HepG2 (cell line): ENCODE data around the gene STN1. TPM values are rescaled to one million over a fixed set of nuclear protein-coding genes. Genes with fewer than 3 reads are reported as not detected.

Source experiments
- ATAC-seq: fragments of 200-7000 bp; cut with Tn5 transposase; 3 replicates; pipeline ENCODE4 v1.9.1; 2020; ENCODE audit warnings: mild to moderate bottlenecking, moderate library complexity
- BruUV-seq: library from RNA; stranded (reverse); fragments of 400-500 nt; replicated peaks from 2 replicates; lab custom pipeline; 2021; lab: Mats Ljungman, UMichigan
- CTCF ChIA-PET: fragments of 300-600 bp; formaldehyde crosslinking; extraction: SDS; loops from one replicate; lab custom pipeline; 2021; ENCODE audit warnings: low total read pairs, inconsistent platforms, low intra/inter-chr PET ratio; lab: Yijun Ruan, JAX
- POLR2A ChIA-PET: fragments of 350-600 bp; sonication (Branson Sonifier 250); formaldehyde crosslinking; loops from one replicate; lab custom pipeline; 2020; ENCODE audit warnings: antibody characterized with exemption, inconsistent platforms; lab: Yijun Ruan, JAX
- DNase-seq: peaks from one replicate; pipeline ENCODE4 v3.0.0-alpha.2; 2015; ENCODE audit warnings: low spot score
- FAIRE-seq: peaks from 3 replicates; lab custom pipeline; 2011; peaks lifted over from hg19 to GRCh38; lab: Jason Lieb, UNC
- H2AFZ ChIP-seq: one replicate; pipeline ENCODE4 v1.6.1; 2011; ENCODE audit warnings: low read length, inconsistent platforms
- H3K27ac ChIP-seq: fragments of 300-600 bp; 3 replicates; pipeline ENCODE4 v1.8.0; 2011; ENCODE audit warnings: mixed run types, mild to moderate bottlenecking, mixed read lengths, low read length, inconsistent platforms; ENCODE audit not compliant: insufficient read depth; ENCODE audit errors: extremely low read length
- H3K27me3 ChIP-seq, 2 experiments: fragments of 200-600 bp in 1 of 2; 2 replicates in 1 of 2; 3 replicates in 1 of 2; pipeline versions ENCODE4 v1.6.0 to v1.8.0; 2011; ENCODE audit warnings: low read length in 2 of 2, mild to moderate bottlenecking in 2 of 2, moderate library complexity in 2 of 2, inconsistent platforms in 1 of 2; ENCODE audit not compliant: insufficient read depth in 2 of 2, control insufficient read depth in 1 of 2
- H3K36me3 ChIP-seq, 2 experiments: fragments of 200-600 bp in 1 of 2; replicated peaks in 1 of 2; 2 replicates in 1 of 2; 3 replicates in 1 of 2; pipeline versions ENCODE4 v1.5.1 to v1.8.0; 2011; ENCODE audit warnings: low read length in 2 of 2, inconsistent platforms in 1 of 2; ENCODE audit not compliant: insufficient read depth in 2 of 2, control insufficient read depth in 1 of 2
- H3K4me1 ChIP-seq: 2 replicates; pipeline ENCODE4 v1.5.1; 2012; ENCODE audit warnings: low read length, inconsistent platforms; ENCODE audit not compliant: insufficient read depth
- H3K4me2 ChIP-seq: 2 replicates; pipeline ENCODE4 v1.6.0; 2011; ENCODE audit warnings: low read depth, low read length, inconsistent platforms
- H3K4me3 ChIP-seq, 3 experiments: fragments of 200-600 bp in 1 of 3; sonication (generic), shearing (Covaris generic) in 1 of 3; replicated peaks in 1 of 3; 2 replicates each; pipeline ENCODE4 v1.5.1; 2011 to 2016; ENCODE audit warnings: low read length in 3 of 3, inconsistent platforms in 2 of 3, low read depth in 2 of 3, mild to moderate bottlenecking in 2 of 3, control low read depth in 1 of 3, mixed read lengths in 1 of 3; ENCODE audit not compliant: insufficient read depth in 1 of 3
- H3K79me2 ChIP-seq: one replicate; pipeline ENCODE4 v1.6.1; 2011; ENCODE audit warnings: low read length, inconsistent platforms; ENCODE audit not compliant: insufficient read depth
- H3K9ac ChIP-seq: 2 replicates; pipeline ENCODE4 v1.6.0; 2011; ENCODE audit warnings: mild to moderate bottlenecking, low read depth, low read length, inconsistent platforms; ENCODE audit not compliant: insufficient read depth
- H3K9me3 ChIP-seq: 2 replicates; pipeline ENCODE4 v1.5.1; 2012; ENCODE audit warnings: mild to moderate bottlenecking, low read length
- H4K20me1 ChIP-seq: 2 replicates; pipeline ENCODE4 v1.6.0; 2011; ENCODE audit warnings: inconsistent platforms, mild to moderate bottlenecking, low read length, moderate library complexity; ENCODE audit not compliant: insufficient read depth
- GPN1 ChIP-seq: sonication (generic); formaldehyde crosslinking; IDR thresholded peaks from 2 replicates; pipeline ENCODE4 v1.5.1; 2020; ENCODE audit warnings: missing genetic modification reagents, borderline replicate concordance
- JUN ChIP-seq: sonication (generic); formaldehyde crosslinking; IDR thresholded peaks from 2 replicates; pipeline ENCODE4 v1.4.0; 2020; ENCODE audit warnings: mild to moderate bottlenecking, missing genetic modification reagents
- MLLT10 ChIP-seq: sonication (generic); formaldehyde crosslinking; IDR thresholded peaks from 2 replicates; pipeline ENCODE4 v1.4.0; 2020; ENCODE audit warnings: missing genetic modification reagents
- PAWR ChIP-seq: sonication (generic); formaldehyde crosslinking; IDR thresholded peaks from 2 replicates; pipeline ENCODE4 v1.4.0; 2020; ENCODE audit warnings: missing genetic modification reagents, mild to moderate bottlenecking, borderline replicate concordance
- TSC22D2 ChIP-seq: sonication (generic); formaldehyde crosslinking; IDR thresholded peaks from 2 replicates; pipeline ENCODE4 v1.5.1; 2020; ENCODE audit warnings: missing genetic modification reagents, mild to moderate bottlenecking, borderline replicate concordance
- WGBS: methylation state at CpG from one replicate; pipeline ENCODE4 v1.1.6; 2017; ENCODE audit warnings: low lambda C conversion rate; 5-methylcytosine and 5-hydroxymethylcytosine counted together
- in situ Hi-C: cut with HindIII; loops from 2 replicates; pipeline ENCODE4 v1.10.0; 2017; ENCODE audit warnings: low pct_unique_long_range_greater_than_20kb; ENCODE audit not compliant: extremely low pct_ligation_motif_present
- intact Hi-C: fragments of 100-400 bp; cut with micrococcal nuclease; formaldehyde crosslinking; loops from one replicate; pipeline ENCODE4 v1.10.0; 2022; ENCODE audit not compliant: unreplicated experiment
- polyA plus RNA-seq, 8 experiments: library from polyadenylated mRNA; depleted of rRNA in 3 of 8; stranded (reverse) in 7 of 8; unstranded in 1 of 8; fragments of >200 nt; fragmentation: Illumina TruSeq in 4 of 8; extraction: Trizol in 4 of 8; gene quantifications; 2 replicates each; pipeline versions ENCODE4 v1.2.1 to v1.2.3, GENCODE V29; 2011 to 2016; ENCODE audit warnings: low read depth in 4 of 8, missing spikeins in 1 of 8, mixed read lengths in 1 of 8; ENCODE audit not compliant: insufficient read depth in 1 of 8
- total RNA-seq, 5 experiments: library from RNA; depleted of rRNA; stranded (reverse); fragments of >200 nt; fragmentation: Illumina TruSeq; extraction: Trizol; gene quantifications; 2 replicates each; pipeline ENCODE4 v1.2.3, GENCODE V29; 2016; ENCODE audit warnings: low read depth in 1 of 5
- TF ChIP-seq, protein P1 (sequence below): IDR thresholded peaks from 2 replicates; pipeline ENCODE4 v1.6.1; 2016; ENCODE audit warnings: low read depth, control low read depth
- TF ChIP-seq, protein P2 (sequence below): sonication (generic); formaldehyde crosslinking; IDR thresholded peaks from 2 replicates; pipeline ENCODE4 v1.4.0; 2020; ENCODE audit warnings: missing genetic modification reagents
- TF ChIP-seq, protein P3 (sequence below): sonication (generic); formaldehyde crosslinking; conservative IDR thresholded peaks from 2 replicates; pipeline ENCODE4 v1.8.0; 2022; ENCODE audit warnings: mild to moderate bottlenecking, moderate library complexity, missing genetic modification reagents
- TF ChIP-seq, protein P4 (sequence below): sonication (generic); formaldehyde crosslinking; IDR thresholded peaks from 2 replicates; pipeline ENCODE4 v1.4.0; 2020; ENCODE audit warnings: missing genetic modification reagents

The STN1 gene
- total and polyA plus RNA-seq, 2 of the 13 experiments (the other 11 are each of a cell fraction or from before 2014, with no cell fraction given): 17.6 to 22.7 TPM

DNA sequence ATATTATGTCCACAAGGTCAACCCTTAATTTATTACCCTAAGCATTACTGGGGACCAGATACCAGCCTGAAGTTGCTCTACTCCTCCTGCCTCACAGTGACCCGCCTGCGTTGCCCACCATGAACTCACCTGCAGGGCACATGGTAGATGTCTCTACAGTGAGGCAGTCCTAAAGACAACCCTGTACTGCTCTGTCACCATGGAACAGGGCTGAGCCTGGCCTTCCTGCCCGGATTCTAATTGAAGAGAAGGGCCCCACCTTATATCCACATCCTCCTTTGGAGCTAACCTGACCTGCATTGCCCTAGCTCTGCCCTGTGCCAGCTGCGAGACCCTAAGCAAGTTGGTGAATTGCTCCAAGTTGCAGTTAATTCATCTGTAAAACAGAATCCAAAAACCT lies 66.7 kb downstream of the STN1 start:
- H3K79me2 ChIP-seq: peaks cover 85% of the 10 kb centered on the region
- in situ Hi-C loops: no loop called here
- DNase-seq: no peak

DNA sequence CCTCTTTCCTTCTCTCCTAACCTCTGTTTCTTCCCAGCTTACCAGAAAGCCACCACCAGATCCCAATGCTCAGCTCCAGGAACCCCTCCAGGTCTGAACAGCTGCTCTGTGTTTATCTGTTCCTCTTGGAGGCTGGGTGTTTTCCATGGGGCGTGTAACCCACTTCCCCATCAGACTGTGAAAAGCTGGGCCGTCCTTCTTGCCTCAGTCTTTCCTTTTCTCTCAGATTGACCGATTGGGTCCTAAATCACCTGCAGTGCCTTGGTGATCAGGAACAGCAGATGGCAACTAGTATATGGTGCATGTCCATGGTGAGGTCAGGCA lies 67.5 kb downstream of the STN1 start:
- no peak overlapping the region for H3K9ac ChIP-seq
- no peak overlapping the region for H2AFZ ChIP-seq
- H4K20me1 ChIP-seq: peaks cover 51% of the 10 kb centered on the region
- no peak for ATAC-seq
- no peak overlapping the region for H3K27ac ChIP-seq
- no peak overlapping the region for H3K4me3 ChIP-seq
- H3K36me3 ChIP-seq: peaks cover 11 to 44% of the 10 kb centered on the region in 2 experiments
- no TSS peak for BruUV-seq
- H3K4me2 ChIP-seq: no peak overlapping the region
- no peaks in the 10 kb centered on the region for H3K9me3 ChIP-seq
- WGBS: 94% methylated on average over 3 of the region's 3 CpGs
- CTCF ChIA-PET: no interaction called here
- no peak for FAIRE-seq
- H3K4me1 ChIP-seq: peaks cover 80% of the 10 kb centered on the region
- in situ Hi-C loops: no loop called here
- intact Hi-C loops: loop anchor here (5.0 kb wide), 1 partner anchor 33 kb away; no protein-coding TSS in a partner anchor
- no peaks in the 10 kb centered on the region; a peak in 1 of 5 replicates for H3K27me3 ChIP-seq
- DNase-seq: no peak
- H3K79me2 ChIP-seq: peaks cover 92% of the 10 kb centered on the region
- POLR2A ChIA-PET: no interaction called here
- TF ChIP-seq GPN1 (CRISPR knock-in tag): no peak
- TF ChIP-seq, protein P1, sequence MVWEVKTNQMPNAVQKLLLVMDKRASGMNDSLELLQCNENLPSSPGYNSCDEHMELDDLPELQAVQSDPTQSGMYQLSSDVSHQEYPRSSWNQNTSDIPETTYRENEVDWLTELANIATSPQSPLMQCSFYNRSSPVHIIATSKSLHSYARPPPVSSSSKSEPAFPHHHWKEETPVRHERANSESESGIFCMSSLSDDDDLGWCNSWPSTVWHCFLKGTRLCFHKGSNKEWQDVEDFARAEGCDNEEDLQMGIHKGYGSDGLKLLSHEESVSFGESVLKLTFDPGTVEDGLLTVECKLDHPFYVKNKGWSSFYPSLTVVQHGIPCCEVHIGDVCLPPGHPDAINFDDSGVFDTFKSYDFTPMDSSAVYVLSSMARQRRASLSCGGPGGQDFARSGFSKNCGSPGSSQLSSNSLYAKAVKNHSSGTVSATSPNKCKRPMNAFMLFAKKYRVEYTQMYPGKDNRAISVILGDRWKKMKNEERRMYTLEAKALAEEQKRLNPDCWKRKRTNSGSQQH (CRISPR knock-in tag): no peak
- TF ChIP-seq TSC22D2 (CRISPR knock-in tag): no peak
- TF ChIP-seq MLLT10: no peak
- TF ChIP-seq, protein P2, sequence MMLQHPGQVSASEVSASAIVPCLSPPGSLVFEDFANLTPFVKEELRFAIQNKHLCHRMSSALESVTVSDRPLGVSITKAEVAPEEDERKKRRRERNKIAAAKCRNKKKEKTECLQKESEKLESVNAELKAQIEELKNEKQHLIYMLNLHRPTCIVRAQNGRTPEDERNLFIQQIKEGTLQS (CRISPR knock-in tag): no peak
- TF ChIP-seq, protein P3, sequence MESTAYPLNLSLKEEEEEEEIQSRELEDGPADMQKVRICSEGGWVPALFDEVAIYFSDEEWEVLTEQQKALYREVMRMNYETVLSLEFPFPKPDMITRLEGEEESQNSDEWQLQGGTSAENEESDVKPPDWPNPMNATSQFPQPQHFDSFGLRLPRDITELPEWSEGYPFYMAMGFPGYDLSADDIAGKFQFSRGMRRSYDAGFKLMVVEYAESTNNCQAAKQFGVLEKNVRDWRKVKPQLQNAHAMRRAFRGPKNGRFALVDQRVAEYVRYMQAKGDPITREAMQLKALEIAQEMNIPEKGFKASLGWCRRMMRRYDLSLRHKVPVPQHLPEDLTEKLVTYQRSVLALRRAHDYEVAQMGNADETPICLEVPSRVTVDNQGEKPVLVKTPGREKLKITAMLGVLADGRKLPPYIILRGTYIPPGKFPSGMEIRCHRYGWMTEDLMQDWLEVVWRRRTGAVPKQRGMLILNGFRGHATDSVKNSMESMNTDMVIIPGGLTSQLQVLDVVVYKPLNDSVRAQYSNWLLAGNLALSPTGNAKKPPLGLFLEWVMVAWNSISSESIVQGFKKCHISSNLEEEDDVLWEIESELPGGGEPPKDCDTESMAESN (CRISPR knock-in tag): no peak
- no peak for TF ChIP-seq JUN (CRISPR knock-in tag)

More for the DNA sequence above, 66.7 kb downstream of the STN1 start:
- no TSS peak for BruUV-seq
- H4K20me1 ChIP-seq: peaks cover 47% of the 10 kb centered on the region
- FAIRE-seq (no peak), ATAC-seq (no peak)
- no peak overlapping the region for H2AFZ ChIP-seq
- CTCF ChIA-PET: no interaction called here
- no peak overlapping the region; the same call in 1 of the 2 replicates for H3K4me2 ChIP-seq
- 92% methylated on average over 4 of the region's 4 CpGs for WGBS
- intact Hi-C loops: loop anchor here (5.0 kb wide), 1 partner anchor 34 kb away; no protein-coding TSS in a partner anchor
- TF ChIP-seq PAWR (CRISPR knock-in tag): no peak
- TF ChIP-seq, protein P4, sequence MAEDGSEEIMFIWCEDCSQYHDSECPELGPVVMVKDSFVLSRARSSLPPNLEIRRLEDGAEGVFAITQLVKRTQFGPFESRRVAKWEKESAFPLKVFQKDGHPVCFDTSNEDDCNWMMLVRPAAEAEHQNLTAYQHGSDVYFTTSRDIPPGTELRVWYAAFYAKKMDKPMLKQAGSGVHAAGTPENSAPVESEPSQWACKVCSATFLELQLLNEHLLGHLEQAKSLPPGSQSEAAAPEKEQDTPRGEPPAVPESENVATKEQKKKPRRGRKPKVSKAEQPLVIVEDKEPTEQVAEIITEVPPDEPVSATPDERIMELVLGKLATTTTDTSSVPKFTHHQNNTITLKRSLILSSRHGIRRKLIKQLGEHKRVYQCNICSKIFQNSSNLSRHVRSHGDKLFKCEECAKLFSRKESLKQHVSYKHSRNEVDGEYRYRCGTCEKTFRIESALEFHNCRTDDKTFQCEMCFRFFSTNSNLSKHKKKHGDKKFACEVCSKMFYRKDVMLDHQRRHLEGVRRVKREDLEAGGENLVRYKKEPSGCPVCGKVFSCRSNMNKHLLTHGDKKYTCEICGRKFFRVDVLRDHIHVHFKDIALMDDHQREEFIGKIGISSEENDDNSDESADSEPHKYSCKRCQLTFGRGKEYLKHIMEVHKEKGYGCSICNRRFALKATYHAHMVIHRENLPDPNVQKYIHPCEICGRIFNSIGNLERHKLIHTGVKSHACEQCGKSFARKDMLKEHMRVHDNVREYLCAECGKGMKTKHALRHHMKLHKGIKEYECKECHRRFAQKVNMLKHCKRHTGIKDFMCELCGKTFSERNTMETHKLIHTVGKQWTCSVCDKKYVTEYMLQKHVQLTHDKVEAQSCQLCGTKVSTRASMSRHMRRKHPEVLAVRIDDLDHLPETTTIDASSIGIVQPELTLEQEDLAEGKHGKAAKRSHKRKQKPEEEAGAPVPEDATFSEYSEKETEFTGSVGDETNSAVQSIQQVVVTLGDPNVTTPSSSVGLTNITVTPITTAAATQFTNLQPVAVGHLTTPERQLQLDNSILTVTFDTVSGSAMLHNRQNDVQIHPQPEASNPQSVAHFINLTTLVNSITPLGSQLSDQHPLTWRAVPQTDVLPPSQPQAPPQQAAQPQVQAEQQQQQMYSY (CRISPR knock-in tag): no peak
- H3K27ac ChIP-seq: no peak overlapping the region
- H3K9ac ChIP-seq: no peak overlapping the region
- H3K36me3 ChIP-seq: peaks cover 10 to 42% of the 10 kb centered on the region in 2 experiments
- H3K27me3 ChIP-seq: no peaks in the 10 kb centered on the region; a peak in 1 of 5 replicates
- POLR2A ChIA-PET: interaction anchor here (1.3 to 6.8 kb wide), 3 partner anchors 13 to 58 kb away, joined by 4 to 107 read pairs (median 26); no protein-coding TSS in a partner anchor
- H3K9me3 ChIP-seq: no peaks in the 10 kb centered on the region
- no peak overlapping the region for H3K4me3 ChIP-seq
- H3K4me1 ChIP-seq: peaks cover 75% of the 10 kb centered on the region
